ENCODE results near the gene PLEKHD1. TPM values are rescaled to one million over a fixed set of nuclear protein-coding genes. Genes with fewer than 3 reads are reported as not detected.

PLEKHD1 gene
- total RNA-seq, 1 experiment from 2014 or later: 0.15 TPM

GRCh38 chr14:69543341-69544115, 59.0 kb downstream of the PLEKHD1 start:
- CTCF ChIA-PET: interaction anchor here (0.5 kb wide), 1 partner anchor 158 kb away, joined by 3 read pairs; no protein-coding TSS in a partner anchor
- no peak overlapping the region for H3K27ac ChIP-seq (ENCODE audit: low read length)
- no peaks in the 10 kb centered on the region for H4K20me1 ChIP-seq (ENCODE audit: low read length)
- POLR2A ChIA-PET (ENCODE audit: unreplicated experiment): no interaction called here
- no peaks in the 10 kb centered on the region for H3K9me3 ChIP-seq (ENCODE audit: low read length)
- H3K4me3 ChIP-seq (ENCODE audit: low read length): no peak overlapping the region
- no peaks in the 10 kb centered on the region for H3K9me2 ChIP-seq (replicated peaks; ENCODE audit: low read length)
- no peaks in the 10 kb centered on the region for H3F3A ChIP-seq (ENCODE audit: low read length, unreplicated experiment)
- H3K4me2 ChIP-seq (ENCODE audit: low read length): no peak overlapping the region
- no peak for TF ChIP-seq EZH2 (IDR thresholded peaks at IDR 0.05; ENCODE audit: low read length, unreplicated experiment)
- no peak for TF ChIP-seq CTCF (conservative IDR thresholded peaks at IDR 0.05; ENCODE audit: low read depth, low read length)
- no peak overlapping the region for H2AFZ ChIP-seq (ENCODE audit: low read length)
- peak; percentile 95 for ATAC-seq
- H3K27me3 ChIP-seq (ENCODE audit: low read length): 0 out of 2 replicates have a peak, but pooled peaks cover 2% of the 10 kb centered on the region
- H3K79me2 ChIP-seq (ENCODE audit: low read length): no peaks in the 10 kb centered on the region
- intact Hi-C loops (cut with micrococcal nuclease): no loop called here
- peaks cover 4% of the 10 kb centered on the region; the same call in 1 of the 2 replicates for H3K4me1 ChIP-seq (ENCODE audit: insufficient read depth, low read length)
- no peaks in the 10 kb centered on the region for H3K36me3 ChIP-seq (ENCODE audit: low read depth, low read length)
- no TSS peak for BruUV-seq (replicated peaks)
- H3K9ac ChIP-seq (ENCODE audit: low read length): no peak overlapping the region
- DNase-seq: peak; percentile 95

- POLR2A ChIA-PET (ENCODE audit: unreplicated experiment): interaction anchor here (0.6 kb wide), 1 partner anchor 1211 kb away, joined by 4 read pairs; no protein-coding TSS in a partner anchor
- H3K9ac ChIP-seq (ENCODE audit: low read length): no peak overlapping the region
- H2AFZ ChIP-seq (ENCODE audit: low read length): no peak overlapping the region
- H3K4me2 ChIP-seq (ENCODE audit: low read length): no peak overlapping the region
- no peak for DNase-seq
- no peaks in the 10 kb centered on the region for H3K9me3 ChIP-seq (ENCODE audit: low read length)
- ATAC-seq: no peak
- peaks cover 4% of the 10 kb centered on the region; the same call in 1 of the 2 replicates for H3K4me1 ChIP-seq (ENCODE audit: insufficient read depth, low read length)
- H3K79me2 ChIP-seq (ENCODE audit: low read length): no peaks in the 10 kb centered on the region
- intact Hi-C loops (cut with micrococcal nuclease): no loop called here
- no peaks in the 10 kb centered on the region for H4K20me1 ChIP-seq (ENCODE audit: low read length)
- no peaks in the 10 kb centered on the region for H3K36me3 ChIP-seq (ENCODE audit: low read depth, low read length)
- H3F3A ChIP-seq (ENCODE audit: low read length, unreplicated experiment): no peaks in the 10 kb centered on the region
- H3K27ac ChIP-seq (ENCODE audit: low read length): no peak overlapping the region
- H3K4me3 ChIP-seq (ENCODE audit: low read length): no peak overlapping the region
- CTCF ChIA-PET: no interaction called here
- peak; percentile 61 for TF ChIP-seq CTCF (conservative IDR thresholded peaks at IDR 0.05; ENCODE audit: low read depth, low read length)
- TF ChIP-seq EZH2phosphoT487 (IDR thresholded peaks at IDR 0.05; ENCODE audit: borderline replicate concordance, low read length): no peak
- no peaks in the 10 kb centered on the region for H3K9me2 ChIP-seq (replicated peaks; ENCODE audit: low read length)
- BruUV-seq (replicated peaks): no TSS peak
- H3K27me3 ChIP-seq (ENCODE audit: low read length): peaks cover 13% of the 10 kb centered on the region
These were observed 63.3 kb downstream of the PLEKHD1 start for GRCh38 chr14:69547701-69548348.

GRCh38 chr14:69548566-69548965, 64.0 kb downstream of the PLEKHD1 start:
- Histone ChIP-seq H3K27ac (ENCODE audit: low read length) (no peak overlapping the region), H2AFZ (ENCODE audit: low read length) (no peak overlapping the region), H3K4me1 (ENCODE audit: insufficient read depth, low read length) (no peaks in the 10 kb centered on the region), H3K9me2 (replicated peaks; ENCODE audit: low read length) (no peaks in the 10 kb centered on the region), H3K4me3 (ENCODE audit: low read length) (no peak overlapping the region), H3K9me3 (ENCODE audit: low read length) (no peaks in the 10 kb centered on the region), H3K36me3 (ENCODE audit: low read depth, low read length) (no peaks in the 10 kb centered on the region), H3F3A (ENCODE audit: low read length, unreplicated experiment) (no peaks in the 10 kb centered on the region), H3K79me2 (ENCODE audit: low read length) (no peaks in the 10 kb centered on the region), H3K4me2 (ENCODE audit: low read length) (no peak overlapping the region), H3K27me3 (ENCODE audit: low read length) (peaks cover 13% of the 10 kb centered on the region), H4K20me1 (ENCODE audit: low read length) (no peaks in the 10 kb centered on the region), H3K9ac (ENCODE audit: low read length) (no peak overlapping the region)
- ChIA-PET CTCF (interaction anchor here (0.6 kb wide), 1 partner anchor 14 kb away, joined by 3 read pairs; no protein-coding TSS in a partner anchor), POLR2A (ENCODE audit: unreplicated experiment) (interaction anchor here (0.6 kb wide), 1 partner anchor 1211 kb away, joined by 4 read pairs; no protein-coding TSS in a partner anchor)
- BruUV-seq (replicated peaks): no TSS peak
- no peak for DNase-seq
- ATAC-seq: no peak
- no peak for TF ChIP-seq EZH2 (IDR thresholded peaks at IDR 0.05; ENCODE audit: low read length, unreplicated experiment)
- TF ChIP-seq EZH2phosphoT487 (IDR thresholded peaks at IDR 0.05; ENCODE audit: borderline replicate concordance, low read length): no peak
- TF ChIP-seq CTCF (conservative IDR thresholded peaks at IDR 0.05; ENCODE audit: low read depth, low read length): no peak
- intact Hi-C loops (cut with micrococcal nuclease): no loop called here

All from PC-3 (cell line).